Astrocyte of the cerebellum (primary cell): Measurements from ENCODE around the gene OSTC.
"Not testable (repeated sequence)": the region's sequence is repeated elsewhere in the genome, so short reads cannot be mapped to it uniquely, and the experiment has no call there.

Experiments
- DNase-seq: peaks from one replicate; pipeline ENCODE4 v3.0.0-alpha.2; 2011; ENCODE audit warnings: low read depth
- H3K4me3 ChIP-seq: 2 replicates; pipeline ENCODE4 v1.5.1; 2011; ENCODE audit warnings: mild to moderate bottlenecking, low read depth, low read length, moderate library complexity
- CTCF ChIP-seq: IDR thresholded peaks from 2 replicates; pipeline ENCODE4 v1.5.1; 2012; ENCODE audit warnings: low read length, low read depth, moderate library complexity, mild to moderate bottlenecking; ENCODE audit errors: missing control alignments
- in situ Hi-C: cut with HindIII; loops from 2 replicates; pipeline ENCODE4 v1.10.0; 2017; ENCODE audit warnings: low sequenced_read_pairs

OSTC gene

GRCh38 chr4:108706289-108706688, 55.9 kb downstream of the OSTC start:
- in situ Hi-C loops: no loop called here
- DNase-seq: no peak
- TF ChIP-seq CTCF: no peak
- H3K4me3 ChIP-seq: no peak overlapping the region

- in situ Hi-C loops: no loop called here
- no peak for DNase-seq
- H3K4me3 ChIP-seq: no peak overlapping the region
- TF ChIP-seq CTCF: no peak
Observed at GRCh38 chr4:108709234-108709633, 58.8 kb downstream of the OSTC start.

GRCh38 chr4:108709722-108710121, 59.3 kb downstream of the OSTC start:
- DNase-seq: no peak
- no peak overlapping the region for H3K4me3 ChIP-seq
- in situ Hi-C loops: no loop called here
- no peak for TF ChIP-seq CTCF

GRCh38 chr4:108710578-108710977, 60.2 kb downstream of the OSTC start:
- in situ Hi-C loops, H3K4me3 ChIP-seq, DNase-seq: not testable (repeated sequence)

GRCh38 chr4:108714880-108715279, 64.5 kb downstream of the OSTC start:
- no peak overlapping the region for H3K4me3 ChIP-seq
- in situ Hi-C loops: no loop called here
- DNase-seq: no peak
- TF ChIP-seq CTCF: no peak

- no peak for TF ChIP-seq CTCF
- in situ Hi-C loops: no loop called here
- H3K4me3 ChIP-seq: no peak overlapping the region
- no peak for DNase-seq
Observed at GRCh38 chr4:108716340-108716739, 65.9 kb downstream of the OSTC start.

- in situ Hi-C loops: no loop called here
- no peak for DNase-seq
- no peak overlapping the region for H3K4me3 ChIP-seq
- TF ChIP-seq CTCF: no peak
Observed at GRCh38 chr4:108717386-108717785, 67.0 kb downstream of the OSTC start.
